Measurements from ENCODE around the gene LDLRAD4.
A peak's percentile ranks its signal among the peaks of the same experiment; 100 is the strongest.

The LDLRAD4 gene

GRCh38 chr18:13627639-13628038 lies 409.1 kb downstream of the LDLRAD4 start:
- DNase-seq (ENCODE audit: low read depth): no peak
- TF ChIP-seq CTCF (conservative IDR thresholded peaks at IDR 0.05; ENCODE audit: low read depth, low read length): no peak
- no peak overlapping the region for H3K4me3 ChIP-seq (ENCODE audit: low read length)

- no peak for DNase-seq (ENCODE audit: low read depth)
- no peak overlapping the region for H3K4me3 ChIP-seq (ENCODE audit: low read length)
- TF ChIP-seq CTCF (conservative IDR thresholded peaks at IDR 0.05; ENCODE audit: low read depth, low read length): no peak
Measured at GRCh38 chr18:13628211-13628610, 409.7 kb downstream of the LDLRAD4 start.

- TF ChIP-seq CTCF (conservative IDR thresholded peaks at IDR 0.05; ENCODE audit: low read depth, low read length): peak; percentile 81
- no peak for DNase-seq (ENCODE audit: low read depth)
- no peak overlapping the region for H3K4me3 ChIP-seq (ENCODE audit: low read length)
Measured at GRCh38 chr18:13629841-13630715, 411.5 kb downstream of the LDLRAD4 start.

GRCh38 chr18:13630716-13631268 lies 412.2 kb downstream of the LDLRAD4 start:
- no peak for TF ChIP-seq CTCF (conservative IDR thresholded peaks at IDR 0.05; ENCODE audit: low read depth, low read length)
- DNase-seq (ENCODE audit: low read depth): no peak
- no peak overlapping the region for H3K4me3 ChIP-seq (ENCODE audit: low read length)

- DNase-seq (ENCODE audit: low read depth): no peak
- TF ChIP-seq CTCF (conservative IDR thresholded peaks at IDR 0.05; ENCODE audit: low read depth, low read length): no peak
- H3K4me3 ChIP-seq (ENCODE audit: low read length): no peak overlapping the region
Measured at GRCh38 chr18:13633700-13634099, 415.1 kb downstream of the LDLRAD4 start.

- TF ChIP-seq CTCF (conservative IDR thresholded peaks at IDR 0.05; ENCODE audit: low read depth, low read length): no peak
- DNase-seq (ENCODE audit: low read depth): no peak
- no peak overlapping the region for H3K4me3 ChIP-seq (ENCODE audit: low read length)
Measured at GRCh38 chr18:13635046-13635445, 416.5 kb downstream of the LDLRAD4 start.

Measured in retinal pigment epithelial cell (primary cell).